Endothelial cell of hepatic sinusoid (primary cell): ENCODE measurements around the gene NTN1.

Experiments used
- in situ Hi-C: cut with HindIII; loops from 2 replicates; pipeline ENCODE4 v1.10.0; 2017; ENCODE audit warnings: low sequenced_read_pairs

NTN1 gene

GRCh38 chr17:9120471-9120870 lies 99.2 kb downstream of the NTN1 start:
- in situ Hi-C loops = no loop called here

- in situ Hi-C loops = no loop called here
Measured at GRCh38 chr17:9121186-9121820, 100.0 kb downstream of the NTN1 start.

GRCh38 chr17:9123594-9124553 lies 102.6 kb downstream of the NTN1 start:
- in situ Hi-C loops = no loop called here

- in situ Hi-C loops = no loop called here
Measured at GRCh38 chr17:9124554-9124935, 103.2 kb downstream of the NTN1 start.

- in situ Hi-C loops = no loop called here
Measured at GRCh38 chr17:9125722-9126121, 104.4 kb downstream of the NTN1 start.

GRCh38 chr17:9127340-9127739 lies 106.0 kb downstream of the NTN1 start:
- in situ Hi-C loops = no loop called here

GRCh38 chr17:9131371-9131770 lies 110.1 kb downstream of the NTN1 start:
- in situ Hi-C loops = no loop called here

GRCh38 chr17:9132291-9132690 lies 111.0 kb downstream of the NTN1 start:
- in situ Hi-C loops = no loop called here

- in situ Hi-C loops = no loop called here
Measured at GRCh38 chr17:9132944-9133610, 111.8 kb downstream of the NTN1 start.

- in situ Hi-C loops = no loop called here
Measured at GRCh38 chr17:9138161-9138717, 116.9 kb downstream of the NTN1 start.

- in situ Hi-C loops = no loop called here
Measured at GRCh38 chr17:9139695-9140094, 118.4 kb downstream of the NTN1 start.

- in situ Hi-C loops = no loop called here
Measured at GRCh38 chr17:9140550-9141424, 119.5 kb downstream of the NTN1 start.

GRCh38 chr17:9141425-9141753 lies 120.1 kb downstream of the NTN1 start:
- in situ Hi-C loops = no loop called here

GRCh38 chr17:9142772-9143494 lies 121.6 kb downstream of the NTN1 start:
- in situ Hi-C loops = no loop called here

- in situ Hi-C loops = no loop called here
Measured at GRCh38 chr17:9144502-9145249, 123.4 kb downstream of the NTN1 start.

- in situ Hi-C loops = no loop called here
Measured at GRCh38 chr17:9146064-9146463, 124.8 kb downstream of the NTN1 start.

GRCh38 chr17:9148905-9149525 lies 127.7 kb downstream of the NTN1 start:
- in situ Hi-C loops = no loop called here

- in situ Hi-C loops = no loop called here
Measured at GRCh38 chr17:9150446-9151090, 129.3 kb downstream of the NTN1 start.
